Stomach (tissue), 9 donors: ENCODE results near the gene ITGAD. TPM values are rescaled to one million over a fixed set of nuclear protein-coding genes. Genes with fewer than 3 reads are reported as not detected.

Source experiments
- DNase-seq, 2 donors: peaks; one replicate each; pipeline versions ENCODE4 v3.0.0 to v3.0.0-alpha.2; 2013 to 2019
- H3K27ac ChIP-seq, 5 donors: fragments of 200-600 bp in 4 of 5; sonication (generic) in 4 of 5; one replicate each; pipeline ENCODE4 v1.5.1; 2013 to 2019; ENCODE audit warnings: mild to moderate bottlenecking in 1 of 5, moderate library complexity in 1 of 5
- H3K27me3 ChIP-seq, 3 donors: fragments of 200-600 bp; sonication (generic); one replicate each; pipeline ENCODE4 v1.5.1; 2017 to 2019; ENCODE audit warnings: mixed run types in 1 of 3
- H3K36me3 ChIP-seq, 4 donors: fragments of 200-600 bp; sonication (generic); 1 replicate in 3 of 4; 2 replicates in 1 of 4; pipeline ENCODE4 v1.5.1; 2016 to 2019
- H3K4me1 ChIP-seq, 4 donors: fragments of 200-600 bp; sonication (generic); one replicate each; pipeline ENCODE4 v1.5.1; 2016 to 2019
- H3K4me3 ChIP-seq, 4 donors: fragments of 200-600 bp; sonication (generic) in 3 of 4; one replicate each; pipeline ENCODE4 v1.5.1; 2016 to 2019; ENCODE audit warnings: mild to moderate bottlenecking in 1 of 4
- H3K9me3 ChIP-seq, 4 donors: fragments of 200-600 bp; sonication (generic); one replicate each; pipeline ENCODE4 v1.5.1; 2016 to 2019
- EP300 ChIP-seq: sonication (generic); formaldehyde crosslinking; IDR thresholded peaks from one replicate; pipeline ENCODE4 v1.6.1; 2017; ENCODE audit warnings: antibody characterized with exemption
- POLR2A ChIP-seq, 4 donors: fragments of 450-650 bp; IDR thresholded peaks; one replicate each; pipeline ENCODE4 v1.6.1; 2016; ENCODE audit warnings: antibody characterized with exemption in 4 of 4, control low read depth in 2 of 4, mild to moderate bottlenecking in 1 of 4, moderate library complexity in 1 of 4
- POLR2AphosphoS5 ChIP-seq, 3 donors: sonication (generic); formaldehyde crosslinking; IDR thresholded peaks; one replicate each; pipeline ENCODE4 v1.6.1; 2016; ENCODE audit warnings: antibody characterized with exemption in 3 of 3
- WGBS, 5 donors: extraction: QIAGEN DNeasy Blood & Tissue Kit in 3 of 5; methylation state at CpG; one replicate each; pipeline versions ENCODE4 v1.1.5 to v1.1.7; 2013 to 2018; 5-methylcytosine and 5-hydroxymethylcytosine counted together
- intact Hi-C: fragments of 100-400 bp; cut with DNase I; formaldehyde crosslinking; loops from one replicate; pipeline ENCODE4 v1.15.1; 2023; ENCODE audit warnings: low total_unique reads
- polyA plus RNA-seq, 3 donors: library from polyadenylated mRNA; stranded (reverse); fragments of 200-250 nt; gene quantifications; one replicate each; pipeline ENCODE4 v1.2.3, GENCODE V29; 2013
- total RNA-seq, 5 donors: library from RNA; depleted of rRNA; stranded (reverse); fragments of >200 nt; gene quantifications; one replicate each; pipeline versions ENCODE4 v1.1.0 to v1.2.3, GENCODE V29; 2014 to 2016
- TF ChIP-seq, protein P1 (sequence below), 7 experiments: fragments of 450-650 bp in 4 of 7; fragments of 200-600 bp in 3 of 7; sonication (generic) in 3 of 7; IDR thresholded peaks; one replicate each; pipeline ENCODE4 v1.5.1; 2016 to 2019; ENCODE audit warnings: antibody characterized with exemption in 7 of 7, control low read depth in 2 of 7, mild to moderate bottlenecking in 1 of 7
- donor health status: healthy with polysubstance abuse.
- donor health status: Bipolar disorder and iron deficiency.
- donor health status: healthy.

ITGAD gene
- total and polyA plus RNA-seq, 8 donors: 0.29 to 0.37 TPM; not detected in 6

GRCh38 chr16:31401436-31401835 is 8.3 kb downstream of the ITGAD start:
- no peak for TF ChIP-seq EP300
- TF ChIP-seq, protein P1, sequence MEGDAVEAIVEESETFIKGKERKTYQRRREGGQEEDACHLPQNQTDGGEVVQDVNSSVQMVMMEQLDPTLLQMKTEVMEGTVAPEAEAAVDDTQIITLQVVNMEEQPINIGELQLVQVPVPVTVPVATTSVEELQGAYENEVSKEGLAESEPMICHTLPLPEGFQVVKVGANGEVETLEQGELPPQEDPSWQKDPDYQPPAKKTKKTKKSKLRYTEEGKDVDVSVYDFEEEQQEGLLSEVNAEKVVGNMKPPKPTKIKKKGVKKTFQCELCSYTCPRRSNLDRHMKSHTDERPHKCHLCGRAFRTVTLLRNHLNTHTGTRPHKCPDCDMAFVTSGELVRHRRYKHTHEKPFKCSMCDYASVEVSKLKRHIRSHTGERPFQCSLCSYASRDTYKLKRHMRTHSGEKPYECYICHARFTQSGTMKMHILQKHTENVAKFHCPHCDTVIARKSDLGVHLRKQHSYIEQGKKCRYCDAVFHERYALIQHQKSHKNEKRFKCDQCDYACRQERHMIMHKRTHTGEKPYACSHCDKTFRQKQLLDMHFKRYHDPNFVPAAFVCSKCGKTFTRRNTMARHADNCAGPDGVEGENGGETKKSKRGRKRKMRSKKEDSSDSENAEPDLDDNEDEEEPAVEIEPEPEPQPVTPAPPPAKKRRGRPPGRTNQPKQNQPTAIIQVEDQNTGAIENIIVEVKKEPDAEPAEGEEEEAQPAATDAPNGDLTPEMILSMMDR (IDR thresholded peaks at IDR 0.05): no peak
- TF ChIP-seq POLR2A (IDR thresholded peaks at IDR 0.05): no peak
- TF ChIP-seq POLR2AphosphoS5 (IDR thresholded peaks at IDR 0.05): no peak
- Histone ChIP-seq H3K4me3 (no peak overlapping the region), H3K27ac (no peak overlapping the region), H3K9me3 (peaks cover 0 to 13% (median 6%) of the 10 kb centered on the region in 4 donors), H3K36me3 (no peaks in the 10 kb centered on the region), H3K4me1 (no peaks in the 10 kb centered on the region), H3K27me3 (peaks cover 0 to 11% (median 3%) of the 10 kb centered on the region in 3 donors)
- no peak for DNase-seq
- WGBS, 5 donors: 57 to 73% (median 72%) methylated on average over 10 to 11 of the region's 11 CpGs
- intact Hi-C loops: no loop called here

DNA sequence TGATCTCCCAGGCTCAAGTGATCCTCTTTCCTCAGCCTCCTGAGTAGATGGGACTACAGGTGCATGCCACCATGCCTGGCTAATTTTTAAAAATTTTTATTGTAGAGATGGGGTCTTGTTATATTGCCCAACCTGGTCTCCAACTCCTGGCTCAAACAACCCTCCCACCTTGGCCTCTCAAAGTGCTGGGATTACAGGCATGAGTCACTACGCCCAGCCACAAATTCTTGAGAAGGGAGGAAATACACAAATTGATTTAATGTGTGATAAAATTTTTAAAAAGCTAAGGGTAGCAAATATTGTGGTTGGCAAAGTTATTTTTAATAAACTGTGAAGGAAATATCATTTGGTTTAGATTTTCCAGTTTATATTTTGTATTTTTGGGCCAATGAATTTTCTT is 9.6 kb downstream of the ITGAD start:
- H3K27ac ChIP-seq: no peak overlapping the region
- intact Hi-C loops: no loop called here
- WGBS, 5 donors: 58 to 87% (median 67%) methylated on average over 1 of the region's 1 CpG
- no peaks in the 10 kb centered on the region for H3K4me1 ChIP-seq
- TF ChIP-seq POLR2AphosphoS5 (IDR thresholded peaks at IDR 0.05) (no peak), POLR2A (IDR thresholded peaks at IDR 0.05) (no peak), EP300 (no peak)
- TF ChIP-seq, protein P1 (IDR thresholded peaks at IDR 0.05): no peak
- no peaks in the 10 kb centered on the region for H3K36me3 ChIP-seq
- H3K9me3 ChIP-seq: peaks cover 0 to 13% (median 6%) of the 10 kb centered on the region in 4 donors
- no peak overlapping the region for H3K4me3 ChIP-seq
- DNase-seq: no peak
- H3K27me3 ChIP-seq: peaks cover 0 to 5% (median 0%) of the 10 kb centered on the region in 3 donors

GRCh38 chr16:31403590-31404352 is 10.6 kb downstream of the ITGAD start:
- H3K27me3 ChIP-seq: peaks cover 0 to 14% (median 0%) of the 10 kb centered on the region in 3 donors
- WGBS, 5 donors: 78 to 82% (median 79%) methylated on average over 16 to 21 of the region's 21 CpGs
- H3K4me1 ChIP-seq: no peaks in the 10 kb centered on the region
- TF ChIP-seq, protein P1 (IDR thresholded peaks at IDR 0.05): no peak
- TF ChIP-seq POLR2AphosphoS5 (IDR thresholded peaks at IDR 0.05) (no peak), POLR2A (IDR thresholded peaks at IDR 0.05) (no peak), EP300 (no peak)
- no peak overlapping the region for H3K4me3 ChIP-seq
- peaks cover 0 to 13% (median 6%) of the 10 kb centered on the region in 4 donors for H3K9me3 ChIP-seq
- no peak for DNase-seq
- no peak overlapping the region for H3K27ac ChIP-seq
- intact Hi-C loops: no loop called here
- H3K36me3 ChIP-seq: no peaks in the 10 kb centered on the region

DNA sequence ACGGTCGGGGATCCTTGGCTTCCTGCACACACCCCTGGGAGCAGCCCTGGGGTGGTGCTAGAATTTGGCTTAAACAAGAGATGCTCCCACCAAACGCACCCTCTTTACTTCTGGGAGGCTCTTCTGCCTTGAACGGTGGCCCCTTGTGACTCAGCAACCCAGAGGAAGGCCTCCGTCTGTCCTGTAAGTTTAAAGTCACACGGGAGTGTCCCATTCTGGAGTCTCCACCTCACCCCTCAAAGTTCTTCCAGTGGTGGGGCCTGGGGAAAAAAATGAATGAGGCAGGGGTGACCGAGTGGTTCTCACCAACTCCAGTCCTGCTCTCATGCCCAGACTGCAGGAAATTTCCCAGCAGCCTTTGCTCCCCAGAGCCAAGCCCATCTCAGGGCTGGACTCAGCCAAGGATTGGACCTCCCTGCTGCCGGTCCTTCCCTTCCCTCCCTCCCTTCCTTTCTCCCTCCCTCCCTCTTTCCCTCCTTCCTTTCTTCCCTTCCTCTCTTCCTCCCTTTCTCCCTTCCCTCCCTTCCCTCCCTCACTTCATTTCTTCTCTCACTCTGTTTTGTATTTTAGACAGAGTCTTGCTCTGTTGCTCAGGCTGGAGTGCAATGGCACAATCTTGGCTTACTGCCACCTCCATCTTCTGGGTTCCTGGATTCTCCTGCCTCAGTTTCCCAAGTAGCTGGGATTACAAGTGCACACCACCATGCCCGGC is 11.4 kb downstream of the ITGAD start:
- no peaks in the 10 kb centered on the region for H3K36me3 ChIP-seq
- peaks cover 0 to 11% (median 6%) of the 10 kb centered on the region in 4 donors for H3K9me3 ChIP-seq
- WGBS, 5 donors: 61 to 68% (median 66%) methylated on average over 9 of the region's 9 CpGs
- no peaks in the 10 kb centered on the region for H3K4me1 ChIP-seq
- no peak for DNase-seq
- no peak overlapping the region for H3K27ac ChIP-seq
- H3K4me3 ChIP-seq: no peak overlapping the region
- peaks cover 0 to 18% (median 0%) of the 10 kb centered on the region in 3 donors for H3K27me3 ChIP-seq
- TF ChIP-seq POLR2AphosphoS5 (IDR thresholded peaks at IDR 0.05): no peak
- TF ChIP-seq EP300: no peak
- TF ChIP-seq POLR2A (IDR thresholded peaks at IDR 0.05): no peak
- TF ChIP-seq, protein P1 (IDR thresholded peaks at IDR 0.05): no peak
- intact Hi-C loops: no loop called here
